HG02798 (cell line): ENCODE results near the gene TBCK.

Source experiments
- ATAC-seq: cut with Tn5 transposase; IDR thresholded peaks from one replicate; pipeline ENCODE4 v1.9.1; 2021; ENCODE audit warnings: mild to moderate bottlenecking; ENCODE audit not compliant: unreplicated experiment, poor library complexity

The TBCK gene

DNA sequence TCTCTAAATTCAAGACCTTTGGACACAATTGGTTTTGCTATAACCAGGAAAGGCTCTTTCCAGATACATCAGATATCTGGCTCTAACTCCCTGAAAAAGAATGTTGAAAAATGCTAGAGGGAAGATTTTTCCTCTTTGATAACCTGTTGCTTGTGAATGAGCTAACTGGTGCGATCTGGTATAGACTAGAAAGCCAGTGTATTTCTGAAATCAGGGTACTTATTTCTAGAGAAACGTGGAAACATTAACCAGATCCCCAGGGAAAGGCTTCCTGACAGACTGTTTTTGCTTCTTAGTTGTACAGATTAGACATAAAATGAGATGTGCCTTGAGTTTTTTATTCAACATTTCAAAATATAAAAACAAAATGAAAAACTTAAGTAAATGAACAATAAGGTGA is 313.0 kb downstream of the TBCK start:
- no peak for ATAC-seq

- ATAC-seq, result no peak
These were observed 317.6 kb downstream of the TBCK start for GRCh38 chr4:105998171-105999063.

- peak; percentile 36 for ATAC-seq
These were observed 319.2 kb downstream of the TBCK start for GRCh38 chr4:105996845-105997244.

GRCh38 chr4:105994841-105995501 is 321.0 kb downstream of the TBCK start:
- no peak for ATAC-seq

DNA sequence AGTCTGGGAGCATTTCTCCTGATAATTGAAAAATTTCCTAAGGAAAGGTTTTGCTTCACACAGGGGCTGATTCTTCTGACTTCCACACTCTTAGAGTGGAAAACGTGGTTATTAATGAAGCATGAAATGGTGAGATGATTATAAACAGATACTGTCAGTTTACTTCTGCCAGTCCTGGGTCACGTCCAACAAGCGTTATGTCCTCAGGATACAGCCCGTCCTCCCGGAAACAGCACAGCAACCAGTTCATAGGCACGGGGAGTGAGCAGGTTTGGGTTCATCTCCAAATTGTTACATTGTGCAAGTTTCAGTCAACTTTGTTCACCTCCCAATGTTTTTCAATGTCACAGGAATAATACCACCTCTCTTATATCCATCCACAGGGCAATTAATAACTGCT is 321.9 kb downstream of the TBCK start:
- ATAC-seq, result no peak

GRCh38 chr4:105992641-105993305 is 323.2 kb downstream of the TBCK start:
- ATAC-seq, result no peak

- no peak for ATAC-seq
These were observed 324.3 kb downstream of the TBCK start for GRCh38 chr4:105991726-105992125.
